ENCODE measurements around the gene KNCN.
A peak's percentile ranks its signal among the peaks of the same experiment; 100 is the strongest.

KNCN gene

GRCh38 chr1:46575778-46576177, 24.3 kb upstream of the KNCN start:
- peaks cover 31% of the 10 kb centered on the region for H3K27me3 Mint-ChIP-seq (ENCODE audit: low read depth, poor library complexity)
- peak overlapping the region; percentile 14 for H3K4me3 Mint-ChIP-seq
- no peak for TF ChIP-seq CTCF (IDR thresholded peaks at IDR 0.05)
- DNase-seq: no peak
- H3K27ac Mint-ChIP-seq: peak overlapping the region; percentile 3
- H3K36me3 Mint-ChIP-seq (ENCODE audit: low read depth): peaks cover 4% of the 10 kb centered on the region
- H3K4me1 Mint-ChIP-seq: peaks cover 24% of the 10 kb centered on the region
- no peaks in the 10 kb centered on the region for H3K9me3 Mint-ChIP-seq

- peaks cover 31% of the 10 kb centered on the region for H3K27me3 Mint-ChIP-seq (ENCODE audit: low read depth, poor library complexity)
- H3K36me3 Mint-ChIP-seq (ENCODE audit: low read depth): no peaks in the 10 kb centered on the region
- no peaks in the 10 kb centered on the region for H3K9me3 Mint-ChIP-seq
- TF ChIP-seq CTCF (IDR thresholded peaks at IDR 0.05): no peak
- peaks cover 24% of the 10 kb centered on the region for H3K4me1 Mint-ChIP-seq
- DNase-seq: peak; percentile 26
- H3K4me3 Mint-ChIP-seq: peak overlapping the region; percentile 14
- peak overlapping the region; percentile 3 for H3K27ac Mint-ChIP-seq
Observed at GRCh38 chr1:46575300-46575699, 23.9 kb upstream of the KNCN start.

GRCh38 chr1:46571691-46572225, 20.3 kb upstream of the KNCN start:
- Mint-ChIP-seq H3K9me3 (no peaks in the 10 kb centered on the region), H3K36me3 (ENCODE audit: low read depth) (peaks cover 4% of the 10 kb centered on the region), H3K4me1 (peaks cover 37% of the 10 kb centered on the region), H3K27ac (no peak overlapping the region), H3K27me3 (ENCODE audit: low read depth, poor library complexity) (peaks cover 30% of the 10 kb centered on the region), H3K4me3 (no peak overlapping the region)
- DNase-seq: no peak
- TF ChIP-seq CTCF (IDR thresholded peaks at IDR 0.05): no peak

- no peak for DNase-seq
- Mint-ChIP-seq H3K4me3 (no peak overlapping the region), H3K27me3 (ENCODE audit: low read depth, poor library complexity) (peaks cover 33% of the 10 kb centered on the region), H3K36me3 (ENCODE audit: low read depth) (peaks cover 9% of the 10 kb centered on the region), H3K9me3 (no peaks in the 10 kb centered on the region), H3K27ac (no peak overlapping the region), H3K4me1 (peaks cover 20% of the 10 kb centered on the region)
- TF ChIP-seq CTCF (IDR thresholded peaks at IDR 0.05): no peak
Observed at GRCh38 chr1:46569884-46570725, 18.7 kb upstream of the KNCN start.

GRCh38 chr1:46569116-46569515, 17.7 kb upstream of the KNCN start:
- no peak for DNase-seq
- peaks cover 26% of the 10 kb centered on the region for H3K27me3 Mint-ChIP-seq (ENCODE audit: low read depth, poor library complexity)
- H3K4me1 Mint-ChIP-seq: peaks cover 12% of the 10 kb centered on the region
- no peaks in the 10 kb centered on the region for H3K9me3 Mint-ChIP-seq
- no peak for TF ChIP-seq CTCF (IDR thresholded peaks at IDR 0.05)
- no peak overlapping the region for H3K4me3 Mint-ChIP-seq
- H3K27ac Mint-ChIP-seq: no peak overlapping the region
- peaks cover 9% of the 10 kb centered on the region for H3K36me3 Mint-ChIP-seq (ENCODE audit: low read depth)
